Prostate gland (tissue), 2 donors: ENCODE data around the gene SPRYD3.

Source experiments
- POLR2A ChIP-seq: fragments of 450-650 bp; IDR thresholded peaks from one replicate; pipeline ENCODE4 v1.6.1; 2016; ENCODE audit warnings: antibody characterized with exemption, mild to moderate bottlenecking
- POLR2AphosphoS5 ChIP-seq: sonication (generic); formaldehyde crosslinking; IDR thresholded peaks from one replicate; pipeline ENCODE4 v1.6.1; 2017; ENCODE audit warnings: antibody characterized with exemption
- TF ChIP-seq, protein P1 (sequence below), 4 experiments: fragments of 200-600 bp in 2 of 4; fragments of 450-650 bp in 2 of 4; sonication (generic) in 2 of 4; IDR thresholded peaks; 1 replicate in 3 of 4; 2 replicates in 1 of 4; pipeline ENCODE4 v1.5.1; 2016 to 2019; ENCODE audit warnings: antibody characterized with exemption in 4 of 4, mild to moderate bottlenecking in 2 of 4, moderate library complexity in 2 of 4

DNA sequence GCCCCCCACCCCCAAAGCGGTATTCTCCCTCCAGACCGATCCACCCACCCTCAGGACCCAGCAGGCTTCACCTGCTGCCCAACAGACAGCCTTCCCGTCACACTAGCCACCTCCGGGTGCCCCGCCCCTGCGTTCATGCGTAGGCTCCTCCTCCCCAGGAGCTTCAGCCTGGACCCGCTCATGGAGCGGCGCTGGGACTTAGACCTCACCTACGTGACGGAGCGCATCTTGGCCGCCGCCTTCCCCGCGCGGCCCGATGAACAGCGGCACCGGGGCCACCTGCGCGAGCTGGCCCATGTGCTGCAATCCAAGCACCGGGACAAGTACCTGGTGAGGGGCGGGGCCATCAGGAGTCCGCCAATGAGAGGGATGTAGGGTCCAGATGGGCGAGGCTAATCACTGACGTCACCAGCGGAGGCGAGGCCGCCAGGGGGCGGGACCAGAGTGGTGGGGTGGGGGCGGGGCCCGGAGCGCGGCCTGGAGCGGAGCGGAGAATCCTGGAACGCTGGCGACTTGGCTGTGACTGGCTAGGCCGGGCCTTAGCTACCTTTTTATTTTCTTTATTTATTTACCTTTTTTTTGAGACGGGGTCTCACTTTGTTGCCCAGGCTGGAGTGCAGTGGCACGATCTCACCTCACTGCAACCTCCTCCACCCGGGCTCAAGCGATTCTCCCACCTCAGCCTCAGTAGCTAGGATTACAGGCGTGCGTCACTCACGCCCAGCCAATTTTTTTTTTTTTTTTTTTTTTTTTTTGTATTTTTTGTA is 24.9 kb downstream of the SPRYD3 start:
- TF ChIP-seq POLR2A (peak; percentile 96), POLR2AphosphoS5 (peak; percentile 96)
- TF ChIP-seq, protein P1, sequence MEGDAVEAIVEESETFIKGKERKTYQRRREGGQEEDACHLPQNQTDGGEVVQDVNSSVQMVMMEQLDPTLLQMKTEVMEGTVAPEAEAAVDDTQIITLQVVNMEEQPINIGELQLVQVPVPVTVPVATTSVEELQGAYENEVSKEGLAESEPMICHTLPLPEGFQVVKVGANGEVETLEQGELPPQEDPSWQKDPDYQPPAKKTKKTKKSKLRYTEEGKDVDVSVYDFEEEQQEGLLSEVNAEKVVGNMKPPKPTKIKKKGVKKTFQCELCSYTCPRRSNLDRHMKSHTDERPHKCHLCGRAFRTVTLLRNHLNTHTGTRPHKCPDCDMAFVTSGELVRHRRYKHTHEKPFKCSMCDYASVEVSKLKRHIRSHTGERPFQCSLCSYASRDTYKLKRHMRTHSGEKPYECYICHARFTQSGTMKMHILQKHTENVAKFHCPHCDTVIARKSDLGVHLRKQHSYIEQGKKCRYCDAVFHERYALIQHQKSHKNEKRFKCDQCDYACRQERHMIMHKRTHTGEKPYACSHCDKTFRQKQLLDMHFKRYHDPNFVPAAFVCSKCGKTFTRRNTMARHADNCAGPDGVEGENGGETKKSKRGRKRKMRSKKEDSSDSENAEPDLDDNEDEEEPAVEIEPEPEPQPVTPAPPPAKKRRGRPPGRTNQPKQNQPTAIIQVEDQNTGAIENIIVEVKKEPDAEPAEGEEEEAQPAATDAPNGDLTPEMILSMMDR (IDR thresholded peaks at IDR 0.05): peak in 2 of 4 experiments; percentile 9 to 55
